Measurements from ENCODE around the gene FBXO34. TPM values are rescaled to one million over a fixed set of nuclear protein-coding genes. Genes with fewer than 3 reads are reported as not detected.
"Not testable (repeated sequence)": the region's sequence is repeated elsewhere in the genome, so short reads cannot be mapped to it uniquely, and the experiment has no call there.

The FBXO34 gene
- total RNA-seq, 1 donor from 2014 or later = 17.1 TPM

DNA sequence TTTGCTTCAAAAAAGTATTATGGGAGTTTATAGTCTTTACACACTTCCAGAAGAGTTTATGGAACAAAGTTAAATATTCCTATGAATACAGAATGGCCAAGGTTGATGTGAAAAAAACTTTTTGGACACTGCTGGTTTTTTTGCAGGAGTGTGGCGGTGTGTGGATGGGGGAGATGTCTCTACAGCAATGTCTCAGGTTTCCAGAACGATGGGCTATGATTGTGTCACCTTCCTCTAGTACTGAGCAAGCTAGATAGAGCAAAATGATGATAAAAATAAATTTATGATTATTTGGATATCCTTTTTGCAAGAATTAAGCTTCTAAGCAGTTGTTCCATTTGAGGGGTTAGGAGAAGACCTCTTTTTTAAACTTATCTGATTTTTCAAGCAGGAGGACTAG, 37.9 kb downstream of the FBXO34 start:
- peaks cover 31% of the 10 kb centered on the region for H3K36me3 Mint-ChIP-seq (ENCODE audit: low read depth)
- H3K4me3 Mint-ChIP-seq = no peak overlapping the region
- peaks cover 14% of the 10 kb centered on the region for H3K4me1 Mint-ChIP-seq
- no peaks in the 10 kb centered on the region for H3K27me3 Mint-ChIP-seq (ENCODE audit: low read depth)
- TF ChIP-seq, protein P1, sequence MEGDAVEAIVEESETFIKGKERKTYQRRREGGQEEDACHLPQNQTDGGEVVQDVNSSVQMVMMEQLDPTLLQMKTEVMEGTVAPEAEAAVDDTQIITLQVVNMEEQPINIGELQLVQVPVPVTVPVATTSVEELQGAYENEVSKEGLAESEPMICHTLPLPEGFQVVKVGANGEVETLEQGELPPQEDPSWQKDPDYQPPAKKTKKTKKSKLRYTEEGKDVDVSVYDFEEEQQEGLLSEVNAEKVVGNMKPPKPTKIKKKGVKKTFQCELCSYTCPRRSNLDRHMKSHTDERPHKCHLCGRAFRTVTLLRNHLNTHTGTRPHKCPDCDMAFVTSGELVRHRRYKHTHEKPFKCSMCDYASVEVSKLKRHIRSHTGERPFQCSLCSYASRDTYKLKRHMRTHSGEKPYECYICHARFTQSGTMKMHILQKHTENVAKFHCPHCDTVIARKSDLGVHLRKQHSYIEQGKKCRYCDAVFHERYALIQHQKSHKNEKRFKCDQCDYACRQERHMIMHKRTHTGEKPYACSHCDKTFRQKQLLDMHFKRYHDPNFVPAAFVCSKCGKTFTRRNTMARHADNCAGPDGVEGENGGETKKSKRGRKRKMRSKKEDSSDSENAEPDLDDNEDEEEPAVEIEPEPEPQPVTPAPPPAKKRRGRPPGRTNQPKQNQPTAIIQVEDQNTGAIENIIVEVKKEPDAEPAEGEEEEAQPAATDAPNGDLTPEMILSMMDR (conservative IDR thresholded peaks at IDR 0.05) = no peak
- H3K9me3 Mint-ChIP-seq = peaks cover 18% of the 10 kb centered on the region
- DNase-seq (ENCODE audit: low read depth, low spot score) = no peak
- no peak overlapping the region for H3K27ac Mint-ChIP-seq (ENCODE audit: unreplicated experiment)

- no peak for DNase-seq (ENCODE audit: low read depth, low spot score)
- Mint-ChIP-seq H3K9me3 (peaks cover 18% of the 10 kb centered on the region), H3K36me3 (ENCODE audit: low read depth) (peaks cover 33% of the 10 kb centered on the region), H3K4me3 (no peak overlapping the region), H3K4me1 (peaks cover 14% of the 10 kb centered on the region), H3K27ac (ENCODE audit: unreplicated experiment) (no peak overlapping the region), H3K27me3 (ENCODE audit: low read depth) (no peaks in the 10 kb centered on the region)
- TF ChIP-seq, protein P1 (conservative IDR thresholded peaks at IDR 0.05) = no peak
Measured at GRCh38 chr14:55309761-55310365, 38.6 kb downstream of the FBXO34 start.

- not testable (repeated sequence) for H3K27me3 Mint-ChIP-seq (ENCODE audit: low read depth); H3K4me3 Mint-ChIP-seq; H3K27ac Mint-ChIP-seq (ENCODE audit: unreplicated experiment); H3K4me1 Mint-ChIP-seq; DNase-seq (ENCODE audit: low read depth, low spot score)
- H3K36me3 Mint-ChIP-seq (ENCODE audit: low read depth) = peaks cover 46% of the 10 kb centered on the region
- H3K9me3 Mint-ChIP-seq = peaks cover 18% of the 10 kb centered on the region
Measured at GRCh38 chr14:55312379-55313030, 41.3 kb downstream of the FBXO34 start.

DNA sequence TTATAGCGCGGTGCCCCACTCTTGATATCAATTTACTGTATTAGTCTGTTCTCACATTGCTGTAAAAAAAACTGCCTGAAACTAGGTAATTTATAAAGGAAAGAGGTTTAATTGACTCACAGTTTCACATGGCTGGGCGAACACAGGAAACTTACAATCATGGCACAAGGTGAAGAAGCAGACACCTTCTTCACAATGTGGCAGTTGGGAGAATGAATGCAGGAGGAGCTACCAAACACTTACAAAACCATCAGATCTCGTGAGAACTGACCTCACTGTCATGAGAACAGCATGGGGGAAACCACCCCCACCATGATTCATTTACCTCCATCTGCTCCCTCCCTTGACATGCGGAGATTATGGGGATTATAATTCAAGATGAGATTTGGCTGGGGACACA, 42.3 kb downstream of the FBXO34 start:
- no peak overlapping the region for H3K4me3 Mint-ChIP-seq
- no peak for DNase-seq (ENCODE audit: low read depth, low spot score)

GRCh38 chr14:55314449-55314848, 43.2 kb downstream of the FBXO34 start:
- Mint-ChIP-seq H3K27ac (ENCODE audit: unreplicated experiment) (no peak overlapping the region), H3K4me3 (no peak overlapping the region), H3K4me1 (no peaks in the 10 kb centered on the region), H3K36me3 (ENCODE audit: low read depth) (peaks cover 50% of the 10 kb centered on the region), H3K9me3 (peaks cover 18% of the 10 kb centered on the region), H3K27me3 (ENCODE audit: low read depth) (no peaks in the 10 kb centered on the region)
- TF ChIP-seq, protein P1 (conservative IDR thresholded peaks at IDR 0.05) = no peak
- DNase-seq (ENCODE audit: low read depth, low spot score) = no peak

More for the DNA sequence above, 42.3 kb downstream of the FBXO34 start:
- H3K9me3 Mint-ChIP-seq = peaks cover 18% of the 10 kb centered on the region
- no peaks in the 10 kb centered on the region for H3K4me1 Mint-ChIP-seq
- H3K27ac Mint-ChIP-seq (ENCODE audit: unreplicated experiment) = no peak overlapping the region
- TF ChIP-seq, protein P1 (conservative IDR thresholded peaks at IDR 0.05) = no peak
- no peaks in the 10 kb centered on the region for H3K27me3 Mint-ChIP-seq (ENCODE audit: low read depth)
- peaks cover 47% of the 10 kb centered on the region for H3K36me3 Mint-ChIP-seq (ENCODE audit: low read depth)

DNA sequence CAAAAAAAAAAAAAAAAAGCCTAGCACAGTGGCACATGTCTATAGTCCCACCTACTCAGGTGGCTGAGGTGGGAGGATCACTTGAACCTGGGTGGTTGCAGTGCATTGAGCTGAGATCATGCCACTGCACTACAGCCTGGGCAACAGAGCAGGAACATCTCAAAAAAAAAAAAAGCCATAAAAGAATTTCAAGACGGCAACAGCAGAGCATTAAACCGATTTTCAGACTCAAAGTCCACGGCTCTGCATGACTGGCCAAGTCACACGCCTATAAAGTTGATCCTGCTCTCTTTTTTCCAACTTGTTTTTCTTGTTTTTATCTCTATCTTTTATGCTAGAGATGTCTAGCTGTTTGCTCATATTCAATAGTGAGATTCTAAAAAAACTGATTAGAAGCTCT, 45.3 kb downstream of the FBXO34 start:
- H3K27me3 Mint-ChIP-seq (ENCODE audit: low read depth) = no peaks in the 10 kb centered on the region
- peaks cover 34% of the 10 kb centered on the region for H3K36me3 Mint-ChIP-seq (ENCODE audit: low read depth)
- TF ChIP-seq, protein P1 (conservative IDR thresholded peaks at IDR 0.05) = no peak
- no peak overlapping the region for H3K4me3 Mint-ChIP-seq
- no peak for DNase-seq (ENCODE audit: low read depth, low spot score)
- H3K9me3 Mint-ChIP-seq = peaks cover 7% of the 10 kb centered on the region
- no peak overlapping the region for H3K27ac Mint-ChIP-seq (ENCODE audit: unreplicated experiment)
- H3K4me1 Mint-ChIP-seq = no peaks in the 10 kb centered on the region

Measured in neural crest cell (in vitro differentiated cells).